K562 (cell line): ENCODE results near the gene MLX. TPM values are rescaled to one million over a fixed set of nuclear protein-coding genes. Genes with fewer than 3 reads are reported as not detected.

Experiments used
- ATF1 ChIP-seq, 2 experiments: fragments of 450-650 bp in 1 of 2; IDR thresholded peaks; 2 replicates each; pipeline ENCODE4 v1.6.1; 2016; ENCODE audit warnings: missing compliant biosample characterization in 1 of 2, missing genetic modification characterization in 1 of 2
- CREB5 ChIP-seq: fragments of 250-450 bp; sonication (Bioruptor Pico); IDR thresholded peaks from 2 replicates; pipeline ENCODE4 v1.5.0; 2020; ENCODE audit warnings: mild to moderate bottlenecking
- CTBP1 ChIP-seq: fragments of 450-650 bp; IDR thresholded peaks from 2 replicates; pipeline ENCODE4 v1.6.1; 2016; ENCODE audit warnings: borderline replicate concordance
- ETV6 ChIP-seq, 3 experiments: fragments of 150-350 bp in 1 of 3; sonication (generic) in 1 of 3; formaldehyde crosslinking in 1 of 3; IDR thresholded peaks; 2 replicates each; pipeline versions ENCODE4 v1.6.1 to v1.8.0; 2014 to 2022; ENCODE audit warnings: borderline replicate concordance in 2 of 3, low read depth in 2 of 3, antibody characterized with exemption in 1 of 3, low read length in 1 of 3, mild to moderate bottlenecking in 1 of 3, missing genetic modification reagents in 1 of 3
- HOXB6 ChIP-seq: fragments of 250-450 bp; sonication (Bioruptor Pico); IDR thresholded peaks from 2 replicates; pipeline ENCODE4 v1.5.1; 2022; ENCODE audit warnings: mild to moderate bottlenecking, borderline replicate concordance
- MNT ChIP-seq, 2 experiments: fragments of 450-650 bp; conservative IDR thresholded peaks; 2 replicates each; pipeline ENCODE4 v1.6.1; 2017; ENCODE audit warnings: mild to moderate bottlenecking in 2 of 2, moderate library complexity in 2 of 2
- MYC ChIP-seq, 2 experiments: fragments of 250-450 bp in 1 of 2; sonication (Bioruptor Pico) in 1 of 2; IDR thresholded peaks; 2 replicates each; pipeline versions ENCODE4 v1.5.1 to v1.6.1; 2012 to 2021; ENCODE audit warnings: low read depth in 2 of 2, borderline replicate concordance in 1 of 2, improper control_type of control experiment in 1 of 2, low read length in 1 of 2, mild to moderate bottlenecking in 1 of 2, moderate library complexity in 1 of 2
- NELFE ChIP-seq: IDR thresholded peaks from 2 replicates; pipeline ENCODE4 v1.6.1; 2011; ENCODE audit warnings: mild to moderate bottlenecking; ENCODE audit not compliant: insufficient read depth, insufficient read length
- NFXL1 ChIP-seq: fragments of 450-650 bp; formaldehyde crosslinking; IDR thresholded peaks from 2 replicates; pipeline ENCODE4 v1.4.0; 2021; ENCODE audit warnings: mild to moderate bottlenecking
- TFAP4 ChIP-seq: sonication (generic); formaldehyde crosslinking; IDR thresholded peaks from 2 replicates; pipeline ENCODE4 v1.8.0; 2022; ENCODE audit warnings: missing genetic modification reagents, mild to moderate bottlenecking, moderate library complexity, borderline replicate concordance
- USF2 ChIP-seq: sonication (generic); formaldehyde crosslinking; IDR thresholded peaks from 2 replicates; pipeline ENCODE4 v1.5.0; 2020; ENCODE audit warnings: missing genetic modification reagents
- ZBTB34 ChIP-seq: fragments of 250-450 bp; sonication (Bioruptor Pico); IDR thresholded peaks from 2 replicates; pipeline ENCODE4 v1.8.0; 2021; ENCODE audit warnings: mild to moderate bottlenecking, moderate library complexity
- ZFP36 ChIP-seq: fragments of 150-350 bp; IDR thresholded peaks from 2 replicates; pipeline ENCODE4 v1.6.1; 2018; ENCODE audit warnings: low read length, low read depth; ENCODE audit not compliant: partially characterized antibody
- polyA plus RNA-seq, 8 experiments: library from polyadenylated mRNA; depleted of rRNA in 4 of 8; stranded (reverse) in 5 of 8; unstranded in 3 of 8; fragments of >200 nt; fragmentation: Nextera tagmentation in 2 of 8; fragmentation: Illumina TruSeq in 1 of 8; extraction: Ambion mirVana in 2 of 8; extraction: Trizol in 1 of 8; gene quantifications; 2 replicates each; pipeline versions ENCODE4 v1.2.1 to v1.2.3, GENCODE V29; 2011 to 2014; ENCODE audit warnings: inconsistent platforms in 1 of 8, missing spikeins in 1 of 8
- total RNA-seq, 7 experiments: library from RNA; depleted of rRNA in 6 of 7; stranded (reverse); fragments of >200 nt in 6 of 7; fragmentation: Illumina TruSeq in 2 of 7; extraction: Trizol in 2 of 7; gene quantifications; 2 replicates each; pipeline versions ENCODE4 v1.2.1 to v1.2.3, GENCODE V29; 2011 to 2021; ENCODE audit warnings: low replicate concordance in 1 of 7

The MLX gene
- total and polyA plus RNA-seq, 9 of the 15 experiments (the other 6 are each of a cell fraction or from before 2014, with no cell fraction given) = 42.9 to 100 (median 58.9) TPM

- TF ChIP-seq ZBTB34 (CRISPR knock-in tag) (no peak), MYC (IDR thresholded peaks at IDR 0.05; ENCODE audit: low read depth, low read length) (peak; percentile 48; the same call in 1 of the 2 replicates), MYC (CRISPR knock-in tag; IDR thresholded peaks at IDR 0.05; ENCODE audit: borderline replicate concordance, low read depth) (no peak), CREB5 (CRISPR knock-in tag) (no peak), NELFE (no peak), HOXB6 (CRISPR knock-in tag) (no peak), MNT (conservative IDR thresholded peaks at IDR 0.05) (0 out of 4 replicates have a peak, but pooled peaks of 1 of the 2 experiments have one; percentile 40), TFAP4 (CRISPR knock-in tag) (peak; percentile 25; the same call in 1 of the 2 replicates), CTBP1 (no peak), USF2 (peak; percentile 63), ATF1 (CRISPR knock-in tag; IDR thresholded peaks at IDR 0.05) (no peak), ATF1 (tag; IDR thresholded peaks at IDR 0.05) (no peak), ETV6 (IDR thresholded peaks at IDR 0.05; ENCODE audit: borderline replicate concordance in 1 of 2, low read depth in 2 of 2, low read length in 1 of 2) (no peak), ETV6 (CRISPR knock-in tag; IDR thresholded peaks at IDR 0.05; ENCODE audit: borderline replicate concordance) (no peak), ZFP36 (peak; percentile 61), NFXL1 (peak; percentile 40; the same call in 1 of the 2 replicates)
Measured at GRCh38 chr17:42519546-42520491, 47.1 kb upstream of the MLX start (continued).
